ENCODE data around the gene SPRR2A. TPM values are rescaled to one million over a fixed set of nuclear protein-coding genes. Genes with fewer than 3 reads are reported as not detected.

SPRR2A gene
- total and polyA plus RNA-seq, 2 of the 8 experiments (the other 6 are each of a cell fraction or from before 2014, with no cell fraction given) = not detected

- Histone ChIP-seq H3K27me3 (replicated peaks in 1 of 4; ENCODE audit: control insufficient read depth in 3 of 4, extremely low read depth in 1 of 4, insufficient read depth in 3 of 4, low read length in 3 of 4) (no peaks in the 10 kb centered on the region), H2AK5ac (ENCODE audit: low read depth, low read length) (no peak within 1 kb of the TSS), H3K79me1 (ENCODE audit: low read depth, low read length) (no peaks in the 10 kb centered on the region), H3K23ac (ENCODE audit: insufficient read length) (no peak within 1 kb of the TSS), H3K14ac (ENCODE audit: insufficient read length) (no peak within 1 kb of the TSS), H2BK120ac (replicated peaks; ENCODE audit: low read depth, low read length) (no peak within 1 kb of the TSS), H3K4ac (replicated peaks; ENCODE audit: insufficient read length, low read depth, low read length) (no peak within 1 kb of the TSS), H3K79me2 (ENCODE audit: control insufficient read depth in 1 of 2, insufficient read depth in 2 of 2, low read length in 2 of 2) (no peaks in the 10 kb centered on the region), H3K36me3 (ENCODE audit: control insufficient read depth in 2 of 4, insufficient read depth in 4 of 4, low read length in 3 of 4) (no peaks in the 10 kb centered on the region), H3K56ac (replicated peaks; ENCODE audit: insufficient read length, low read depth, low read length) (no peak within 1 kb of the TSS), H4K91ac (replicated peaks; ENCODE audit: insufficient read length, low read length) (no peak within 1 kb of the TSS), H2BK5ac (ENCODE audit: low read depth, low read length) (no peak within 1 kb of the TSS), H4K8ac (ENCODE audit: extremely low read depth, insufficient read depth, low read length) (no peak within 1 kb of the TSS), H3K23me2 (ENCODE audit: low read depth, low read length) (no peaks in the 10 kb centered on the region), H2BK15ac (ENCODE audit: low read length) (no peak within 1 kb of the TSS), H4K5ac (ENCODE audit: insufficient read length, low read depth, low read length) (no peak within 1 kb of the TSS), H2AFZ (ENCODE audit: low read length) (no peak within 1 kb of the TSS), H2BK12ac (ENCODE audit: low read depth, low read length) (no peak within 1 kb of the TSS), H3K4me1 (replicated peaks in 1 of 4; ENCODE audit: control insufficient read depth in 3 of 4, insufficient read depth in 4 of 4, low read length in 3 of 4) (no peaks in the 10 kb centered on the region), H3K4me2 (ENCODE audit: insufficient read depth in 1 of 2, low read depth in 2 of 2, low read length in 2 of 2) (no peak within 1 kb of the TSS), H3K4me3 (ENCODE audit: extremely low read depth in 1 of 4, insufficient read depth in 2 of 4, low read depth in 3 of 4, low read length in 4 of 4) (no peak within 1 kb of the TSS), H2BK20ac (ENCODE audit: low read length) (no peak within 1 kb of the TSS), H3K9ac (replicated peaks in 1 of 4; ENCODE audit: extremely low read depth in 1 of 4, low read depth in 3 of 4, low read length in 3 of 4) (no peak within 1 kb of the TSS), H4K20me1 (replicated peaks in 1 of 2; ENCODE audit: control insufficient read depth in 1 of 2, insufficient read depth in 2 of 2, low read length in 2 of 2) (no peaks in the 10 kb centered on the region), H3K27ac (ENCODE audit: low read depth, low read length) (no peak within 1 kb of the TSS), H3K18ac (ENCODE audit: extremely low read depth, low read length) (no peak within 1 kb of the TSS), H3K9me3 (ENCODE audit: insufficient read depth in 2 of 2, low read depth in 1 of 2, low read length in 1 of 2) (no peaks in the 10 kb centered on the region)
- FAIRE-seq (no peak), DNase-seq (ENCODE audit: low read depth in 1 of 2, low spot score in 2 of 2) (no peak)
- CTCF ChIA-PET (ENCODE audit: partially characterized antibody) = interaction anchor here (0.6 to 1.4 kb wide), 3 partner anchors 78 to 1308 kb away, joined by 3 read pairs; no protein-coding TSS in a partner anchor
- POLR2A ChIA-PET (ENCODE audit: partially characterized antibody) = no interaction called here
- WGBS, 2 experiments (ENCODE audit: extremely low coverage in 1 of 2, insufficient coverage in 1 of 2, insufficient read length in 1 of 2, insufficient replicate concordance in 2 of 2, low coverage in 1 of 2, low lambda C conversion rate in 2 of 2, missing lambda C conversion rate in 1 of 2) = 71% methylated on average over 4 of the region's 4 CpGs; no CpG with 5 or more reads in 1 of the 2 experiments
- TF ChIP-seq POLR2A (IDR thresholded peaks at IDR 0.05; ENCODE audit: control extremely low read depth in 1 of 2, low read depth in 2 of 2, low read length in 2 of 2) = no peak
- no peak for TF ChIP-seq RFX5 (IDR thresholded peaks at IDR 0.05; ENCODE audit: borderline replicate concordance, low read depth, low read length)
- no peak for TF ChIP-seq CEBPB (IDR thresholded peaks at IDR 0.05; ENCODE audit: low read depth, low read length)
- TF ChIP-seq ATF3 (IDR thresholded peaks at IDR 0.05; ENCODE audit: insufficient read depth, low read depth, low read length) = no peak
- no peak for TF ChIP-seq MAFK (IDR thresholded peaks at IDR 0.05; ENCODE audit: low read depth, low read length)
- TF ChIP-seq SRF (IDR thresholded peaks at IDR 0.05; ENCODE audit: low read depth, low read length) = no peak
Measured at GRCh38 chr1:153040950-153041631, 16.2 kb downstream of the SPRR2A start, which contains the start of gene SPRR2D. TSS of gene SPRR2D (minus strand) at chr1:153041120. CDS start at chr1:153040346, 774 bp downstream.

Data from H1 (cell line).